Neural progenitor cell (in vitro differentiated cells): ENCODE data around the gene MACROD2. TPM values are rescaled to one million over a fixed set of nuclear protein-coding genes. Genes with fewer than 3 reads are reported as not detected.

ENCODE experiments used
- DNase-seq: peaks from one replicate; pipeline ENCODE4 v3.0.0-alpha.2; 2016; ENCODE audit warnings: low spot score
- H2AFZ ChIP-seq: fragments of 200-600 bp; sonication (generic); replicated peaks from 2 replicates; pipeline ENCODE4 v1.6.1; 2016; ENCODE audit warnings: antibody characterized with exemption
- H3F3A ChIP-seq: fragments of 200-600 bp; sonication (generic); 2 replicates; pipeline ENCODE4 v1.6.1; 2016; ENCODE audit warnings: antibody characterized with exemption, low read depth
- H3K27ac ChIP-seq: fragments of 200-600 bp; sonication (generic); 2 replicates; pipeline ENCODE4 v1.5.1; 2016; ENCODE audit warnings: mild to moderate bottlenecking
- H3K27me3 ChIP-seq: fragments of 200-600 bp; sonication (generic); 2 replicates; pipeline ENCODE4 v1.6.1; 2016; ENCODE audit warnings: mild to moderate bottlenecking, moderate library complexity
- H3K36me3 ChIP-seq: fragments of 200-600 bp; sonication (generic); 2 replicates; pipeline ENCODE4 v1.5.1; 2016
- H3K4me1 ChIP-seq: fragments of 200-600 bp; sonication (generic); 2 replicates; pipeline ENCODE4 v1.6.1; 2016; ENCODE audit warnings: mixed run types
- H3K4me2 ChIP-seq: fragments of 200-600 bp; sonication (generic); 2 replicates; pipeline ENCODE4 v1.6.1; 2016
- H3K4me3 ChIP-seq: fragments of 200-600 bp; sonication (generic); 2 replicates; pipeline ENCODE4 v1.5.1; 2016
- H3K79me2 ChIP-seq: fragments of 200-600 bp; sonication (generic); 2 replicates; pipeline ENCODE4 v1.6.1; 2016; ENCODE audit warnings: low read depth
- H3K9ac ChIP-seq: fragments of 200-600 bp; sonication (generic); 2 replicates; pipeline ENCODE4 v1.6.1; 2016
- H3K9me3 ChIP-seq: fragments of 200-600 bp; sonication (generic); 2 replicates; pipeline ENCODE4 v1.5.1; 2016; ENCODE audit warnings: low read depth
- H4K20me1 ChIP-seq: fragments of 200-600 bp; sonication (generic); 2 replicates; pipeline ENCODE4 v1.6.1; 2016; ENCODE audit warnings: low read depth
- H3K27ac Mint-ChIP-seq: 3 replicates; pipeline ENCODE4 v1.8.0; 2021; ENCODE audit warnings: mixed read lengths
- H3K27me3 Mint-ChIP-seq: 2 replicates; pipeline ENCODE4 v1.8.0; 2022; ENCODE audit warnings: low read depth, mild to moderate bottlenecking, inconsistent platforms, moderate library complexity, mixed read lengths; ENCODE audit not compliant: insufficient read depth
- H3K36me3 Mint-ChIP-seq: 3 replicates; pipeline ENCODE4 v1.8.0; 2021; ENCODE audit warnings: mixed read lengths
- H3K4me1 Mint-ChIP-seq: 3 replicates; pipeline ENCODE4 v1.8.0; 2021; ENCODE audit warnings: mixed read lengths
- H3K4me3 Mint-ChIP-seq: 3 replicates; pipeline ENCODE4 v1.8.0; 2021; ENCODE audit warnings: mild to moderate bottlenecking, moderate library complexity, mixed read lengths
- H3K9me3 Mint-ChIP-seq: 3 replicates; pipeline ENCODE4 v1.8.0; 2020; ENCODE audit warnings: mixed read lengths
- CTCF ChIP-seq: fragments of 200-600 bp; sonication (generic); IDR thresholded peaks from 2 replicates; pipeline ENCODE4 v1.5.1; 2017; ENCODE audit warnings: antibody characterized with exemption, mild to moderate bottlenecking
- EZH2 ChIP-seq: fragments of 200-600 bp; sonication (generic); IDR thresholded peaks from 2 replicates; pipeline ENCODE4 v1.6.1; 2017; ENCODE audit warnings: antibody characterized with exemption, mild to moderate bottlenecking, moderate library complexity
- EZH2phosphoT487 ChIP-seq: fragments of 200-600 bp; sonication (generic); IDR thresholded peaks from 2 replicates; pipeline ENCODE4 v1.6.1; 2017; ENCODE audit warnings: antibody characterized with exemption
- total RNA-seq: library from RNA; depleted of rRNA; stranded (reverse); fragments of >200 nt; gene quantifications from 2 replicates; pipeline ENCODE4 v1.2.3, GENCODE V29; 2015; ENCODE audit warnings: low replicate concordance

Gene MACROD2
- total RNA-seq, 1 donor from 2014 or later, result 11.9 TPM

- Histone ChIP-seq H3K27ac (no peak overlapping the region), H3K4me1 (no peaks in the 10 kb centered on the region), H3K4me2 (no peak overlapping the region), H3K9ac (no peak overlapping the region), H3K4me3 (no peak overlapping the region), H4K20me1 (no peaks in the 10 kb centered on the region), H3K27me3 (no peaks in the 10 kb centered on the region), H3F3A (no peaks in the 10 kb centered on the region), H3K79me2 (no peaks in the 10 kb centered on the region), H2AFZ (no peak overlapping the region), H3K9me3 (no peaks in the 10 kb centered on the region), H3K36me3 (no peaks in the 10 kb centered on the region)
- DNase-seq, result no peak
- Mint-ChIP-seq H3K27ac (no peak overlapping the region), H3K4me3 (no peak overlapping the region), H3K4me1 (no peaks in the 10 kb centered on the region), H3K27me3 (peaks cover 2% of the 10 kb centered on the region), H3K36me3 (no peaks in the 10 kb centered on the region), H3K9me3 (no peaks in the 10 kb centered on the region)
- TF ChIP-seq EZH2phosphoT487 (no peak), CTCF (no peak), EZH2 (no peak)
Observed at GRCh38 chr20:13960119-13960518, 35.2 kb upstream of the MACROD2 start.

GRCh38 chr20:13960525-13960924, 34.8 kb upstream of the MACROD2 start:
- Histone ChIP-seq H2AFZ (no peak overlapping the region), H3K27ac (no peak overlapping the region), H3K9me3 (no peaks in the 10 kb centered on the region), H3K9ac (no peak overlapping the region), H3K36me3 (no peaks in the 10 kb centered on the region), H4K20me1 (no peaks in the 10 kb centered on the region), H3K79me2 (no peaks in the 10 kb centered on the region), H3K4me2 (no peak overlapping the region), H3K4me1 (no peaks in the 10 kb centered on the region), H3F3A (no peaks in the 10 kb centered on the region), H3K27me3 (no peaks in the 10 kb centered on the region), H3K4me3 (no peak overlapping the region)
- TF ChIP-seq EZH2phosphoT487 (no peak), EZH2 (no peak), CTCF (no peak)
- no peak overlapping the region for H3K4me3 Mint-ChIP-seq
- no peaks in the 10 kb centered on the region for H3K36me3 Mint-ChIP-seq
- no peaks in the 10 kb centered on the region for H3K4me1 Mint-ChIP-seq
- DNase-seq, result no peak
- no peak overlapping the region for H3K27ac Mint-ChIP-seq
- peaks cover 2% of the 10 kb centered on the region for H3K27me3 Mint-ChIP-seq
- H3K9me3 Mint-ChIP-seq, result no peaks in the 10 kb centered on the region

GRCh38 chr20:13984211-13984610, 11.1 kb upstream of the MACROD2 start:
- H3K36me3 Mint-ChIP-seq, result no peaks in the 10 kb centered on the region
- Histone ChIP-seq H3K4me3 (no peak overlapping the region), H3K79me2 (no peaks in the 10 kb centered on the region), H3K27ac (no peak overlapping the region), H4K20me1 (no peaks in the 10 kb centered on the region), H3K9ac (no peak overlapping the region), H3F3A (no peaks in the 10 kb centered on the region), H3K4me2 (no peak overlapping the region), H3K9me3 (no peaks in the 10 kb centered on the region), H3K4me1 (no peaks in the 10 kb centered on the region), H2AFZ (no peak overlapping the region), H3K36me3 (no peaks in the 10 kb centered on the region), H3K27me3 (no peaks in the 10 kb centered on the region)
- no peaks in the 10 kb centered on the region for H3K27me3 Mint-ChIP-seq
- TF ChIP-seq EZH2phosphoT487 (no peak), CTCF (no peak), EZH2 (no peak)
- H3K4me3 Mint-ChIP-seq, result no peak overlapping the region
- peaks cover 2% of the 10 kb centered on the region for H3K9me3 Mint-ChIP-seq
- no peaks in the 10 kb centered on the region for H3K4me1 Mint-ChIP-seq
- no peak overlapping the region for H3K27ac Mint-ChIP-seq
- no peak for DNase-seq
